Measurements from ENCODE around the gene EPS8L3. TPM values are rescaled to one million over a fixed set of nuclear protein-coding genes. Genes with fewer than 3 reads are reported as not detected.
"Not testable (repeated sequence)": the region's sequence is repeated elsewhere in the genome, so short reads cannot be mapped to it uniquely, and the experiment has no call there.

Gene EPS8L3
- total RNA-seq, 1 experiment from 2014 or later, result 0.96 TPM

DNA sequence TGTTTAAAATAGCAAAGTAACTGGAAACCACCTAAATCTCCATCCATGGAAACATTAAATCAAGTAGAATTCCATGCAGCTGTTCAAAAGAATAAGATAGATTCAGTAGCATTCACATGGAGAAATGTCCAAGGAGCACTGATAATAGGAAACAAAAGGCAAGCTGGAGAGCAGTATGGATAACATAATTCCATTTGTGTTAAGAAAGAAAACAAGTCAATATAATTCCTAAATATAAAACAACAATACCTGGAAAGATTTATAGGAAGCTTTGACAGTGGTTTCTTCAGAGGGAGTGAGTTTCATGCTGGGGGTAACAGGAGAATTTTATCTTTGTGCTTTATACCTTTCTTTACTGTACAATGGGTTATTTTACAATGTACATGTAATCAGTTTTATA lies 36.6 kb upstream of the EPS8L3 start:
- TF ChIP-seq RAD21 (IDR thresholded peaks at IDR 0.05; ENCODE audit: low read depth) (no peak), ELF1 (IDR thresholded peaks at IDR 0.05; ENCODE audit: borderline replicate concordance, low read depth) (no peak)
- ChIA-PET RAD21 (ENCODE audit: low non-redundant PET in 1 of 2, low total read pairs in 2 of 2, uncharacterized antibody in 2 of 2, unreplicated experiment in 2 of 2) (no interaction called here), CTCF (interaction anchor here (1.0 to 1.3 kb wide), 2 partner anchors 9 to 180 kb away, joined by 3 to 4 read pairs; no protein-coding TSS in a partner anchor), POLR2A (no interaction called here)
- Histone ChIP-seq H3K27ac (ENCODE audit: low read depth, low read length) (no peak overlapping the region), H3K9me2 (ENCODE audit: insufficient read depth) (no peaks in the 10 kb centered on the region), H4K20me1 (ENCODE audit: insufficient read depth) (no peaks in the 10 kb centered on the region), H2AFZ (ENCODE audit: low read depth, low read length, poor library complexity, severe bottlenecking) (no peak overlapping the region), H3K9me3 (ENCODE audit: control insufficient read depth in 1 of 2, insufficient read depth in 1 of 2, low read depth in 1 of 2, low read length in 2 of 2) (no peaks in the 10 kb centered on the region), H3K79me2 (ENCODE audit: insufficient read depth, low read length) (no peaks in the 10 kb centered on the region), H3K4me3 (replicated peaks in 1 of 2; ENCODE audit: low read depth in 1 of 2, low read length in 2 of 2) (no peak overlapping the region), H3K36me3 (ENCODE audit: control insufficient read depth in 1 of 2, insufficient read depth in 2 of 2, low read length in 2 of 2) (no peaks in the 10 kb centered on the region), H3K27me3 (ENCODE audit: insufficient read depth, low read length) (no peaks in the 10 kb centered on the region), H3K9ac (ENCODE audit: low read length) (no peak overlapping the region), H3K4me1 (ENCODE audit: control insufficient read depth in 1 of 2, insufficient read depth in 2 of 2, low read length in 2 of 2) (no peaks in the 10 kb centered on the region), H3K4me2 (ENCODE audit: low read length) (no peak overlapping the region)
- no TSS peak for BruUV-seq (replicated peaks)
- ATAC-seq (no peak), DNase-seq (ENCODE audit: low read depth, low spot score) (no peak)
- intact Hi-C loops (cut with micrococcal nuclease), result no loop called here

DNA sequence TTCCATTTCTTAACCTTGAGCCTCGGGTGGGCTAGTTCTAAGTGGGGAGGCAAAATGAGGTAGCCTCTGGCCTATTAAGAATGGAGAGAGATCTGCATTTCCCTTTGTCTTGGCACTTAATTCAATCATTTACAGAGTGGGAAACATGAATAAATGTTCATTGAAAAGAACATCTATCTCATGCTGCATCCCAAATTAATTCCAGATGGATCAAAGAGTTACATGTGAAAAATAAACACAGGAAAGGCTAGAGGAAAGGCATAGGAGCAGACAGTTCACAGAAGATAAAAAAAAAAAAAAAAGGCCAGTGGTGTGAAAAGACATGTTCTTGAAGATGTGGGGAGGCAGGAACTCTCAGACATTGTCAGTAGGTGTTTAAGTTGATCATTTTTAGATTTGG lies 35.7 kb upstream of the EPS8L3 start:
- TF ChIP-seq EZH2phosphoT487 (IDR thresholded peaks at IDR 0.05; ENCODE audit: borderline replicate concordance), result no peak
- POLR2A ChIA-PET, result no interaction called here
- H3K4me3 ChIP-seq (replicated peaks in 1 of 2; ENCODE audit: low read depth in 1 of 2, low read length in 2 of 2), result no peak overlapping the region
- H2AFZ ChIP-seq (ENCODE audit: low read depth, low read length, poor library complexity, severe bottlenecking), result no peak overlapping the region
- H3K36me3 ChIP-seq (ENCODE audit: control insufficient read depth in 1 of 2, insufficient read depth in 2 of 2, low read length in 2 of 2), result no peaks in the 10 kb centered on the region
- CTCF ChIA-PET, result no interaction called here
- no TSS peak for BruUV-seq (replicated peaks)
- no peaks in the 10 kb centered on the region for H3K9me2 ChIP-seq (ENCODE audit: insufficient read depth)
- no peak overlapping the region for H3K9ac ChIP-seq (ENCODE audit: low read length)
- no peak overlapping the region for H3K4me2 ChIP-seq (ENCODE audit: low read length)
- no peak for DNase-seq (ENCODE audit: low read depth, low spot score)
- no peaks in the 10 kb centered on the region for H4K20me1 ChIP-seq (ENCODE audit: insufficient read depth)
- ATAC-seq, result no peak
- intact Hi-C loops (cut with micrococcal nuclease), result no loop called here
- H3K9me3 ChIP-seq (ENCODE audit: control insufficient read depth in 1 of 2, insufficient read depth in 1 of 2, low read depth in 1 of 2, low read length in 2 of 2), result no peaks in the 10 kb centered on the region
- peaks cover 0 to under 1% of the 10 kb centered on the region in 2 experiments; a peak in 1 of 4 replicates for H3K4me1 ChIP-seq (ENCODE audit: control insufficient read depth in 1 of 2, insufficient read depth in 2 of 2, low read length in 2 of 2)
- RAD21 ChIA-PET (ENCODE audit: low non-redundant PET in 1 of 2, low total read pairs in 2 of 2, uncharacterized antibody in 2 of 2, unreplicated experiment in 2 of 2), result no interaction called here
- no peak overlapping the region for H3K27ac ChIP-seq (ENCODE audit: low read depth, low read length)
- no peaks in the 10 kb centered on the region for H3K79me2 ChIP-seq (ENCODE audit: insufficient read depth, low read length)
- no peaks in the 10 kb centered on the region for H3K27me3 ChIP-seq (ENCODE audit: insufficient read depth, low read length)

DNA sequence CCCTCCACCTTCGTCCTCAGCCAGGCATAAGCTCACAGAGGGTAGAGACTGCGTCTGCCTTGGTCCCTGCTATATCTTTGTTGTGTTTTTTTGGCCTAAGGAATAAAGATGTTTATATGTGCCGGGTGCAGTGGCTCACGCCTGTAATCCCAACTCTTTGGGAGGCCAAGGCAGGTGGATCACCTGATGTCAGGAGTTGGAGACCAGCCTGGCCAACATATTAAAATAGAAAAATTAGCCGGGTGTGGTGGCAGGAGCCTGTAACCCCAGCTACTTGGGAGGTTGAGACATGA lies 33.5 kb upstream of the EPS8L3 start:
- ATAC-seq; H3K27ac ChIP-seq (ENCODE audit: low read depth, low read length); BruUV-seq (replicated peaks); H3K9ac ChIP-seq (ENCODE audit: low read length); intact Hi-C loops (cut with micrococcal nuclease); H3K36me3 ChIP-seq (ENCODE audit: control insufficient read depth in 1 of 2, insufficient read depth in 2 of 2, low read length in 2 of 2); H3K27me3 ChIP-seq (ENCODE audit: insufficient read depth, low read length); H3K9me3 ChIP-seq (ENCODE audit: control insufficient read depth in 1 of 2, insufficient read depth in 1 of 2, low read depth in 1 of 2, low read length in 2 of 2); H2AFZ ChIP-seq (ENCODE audit: low read depth, low read length, poor library complexity, severe bottlenecking); DNase-seq (ENCODE audit: low read depth, low spot score); POLR2A ChIA-PET; CTCF ChIA-PET; H4K20me1 ChIP-seq (ENCODE audit: insufficient read depth); H3K79me2 ChIP-seq (ENCODE audit: insufficient read depth, low read length); H3K4me2 ChIP-seq (ENCODE audit: low read length); H3K4me3 ChIP-seq (replicated peaks in 1 of 2; ENCODE audit: low read depth in 1 of 2, low read length in 2 of 2); H3K9me2 ChIP-seq (ENCODE audit: insufficient read depth); RAD21 ChIA-PET (ENCODE audit: low non-redundant PET in 1 of 2, low total read pairs in 2 of 2, uncharacterized antibody in 2 of 2, unreplicated experiment in 2 of 2): not testable (repeated sequence)
- H3K4me1 ChIP-seq (ENCODE audit: control insufficient read depth in 1 of 2, insufficient read depth in 2 of 2, low read length in 2 of 2), result peaks cover 14 to 22% of the 10 kb centered on the region in 2 experiments

All from HCT116 (cell line).